Endothelial cell of umbilical vein (primary cell): ENCODE data around the gene RFK. TPM values are rescaled to one million over a fixed set of nuclear protein-coding genes. Genes with fewer than 3 reads are reported as not detected.

Experiments
- BruUV-seq: library from RNA; stranded (reverse); fragments of 400-500 nt; replicated peaks from 2 replicates; lab custom pipeline; 2021; lab: Mats Ljungman, UMichigan
- CTCF ChIA-PET: fragments of 300-600, 350-600 bp; sonication (Branson Sonifier 250); formaldehyde crosslinking; loops from one replicate; lab custom pipeline; 2021; ENCODE audit warnings: antibody characterized with exemption, inconsistent platforms; lab: Charles Lee
- POLR2A ChIA-PET: fragments of 300-600, 350-600 bp; sonication (Branson Sonifier 250); formaldehyde crosslinking; loops from one replicate; lab custom pipeline; 2021; ENCODE audit warnings: antibody characterized with exemption, inconsistent platforms; lab: Charles Lee
- DNase-seq: peaks from one replicate; pipeline ENCODE4 v3.0.0-alpha.2; 2011; ENCODE audit warnings: low read depth, low spot score
- FAIRE-seq: peaks from 2 replicates; lab custom pipeline; 2011; peaks lifted over from hg19 to GRCh38; lab: Jason Lieb, UNC
- H2AFZ ChIP-seq: 2 replicates; pipeline ENCODE4 v1.6.0; 2012; ENCODE audit warnings: low read depth, low read length, control low read depth, inconsistent platforms
- H3K27ac ChIP-seq: 2 replicates; pipeline ENCODE4 v1.5.1; 2011; ENCODE audit warnings: low read depth, mild to moderate bottlenecking, control low read depth, low read length, moderate library complexity; ENCODE audit not compliant: insufficient read depth
- H3K27me3 ChIP-seq, 2 experiments: 2 replicates each; pipeline versions ENCODE4 v1.6.0 to v1.6.1; 2011; ENCODE audit warnings: low read length in 2 of 2, mixed read lengths in 1 of 2; ENCODE audit not compliant: control insufficient read depth in 2 of 2, insufficient read depth in 2 of 2
- H3K36me3 ChIP-seq, 2 experiments: 2 replicates in 1 of 2; 3 replicates in 1 of 2; pipeline ENCODE4 v1.5.1; 2011; ENCODE audit warnings: low read length in 2 of 2, mild to moderate bottlenecking in 1 of 2, moderate library complexity in 1 of 2; ENCODE audit not compliant: control insufficient read depth in 2 of 2, insufficient read depth in 2 of 2; ENCODE audit errors: extremely low read depth in 1 of 2
- H3K4me1 ChIP-seq: 3 replicates; pipeline ENCODE4 v1.5.1; 2011; ENCODE audit warnings: mild to moderate bottlenecking, low read length; ENCODE audit not compliant: control insufficient read depth, insufficient read depth; ENCODE audit errors: extremely low read depth
- H3K4me2 ChIP-seq: 2 replicates; pipeline ENCODE4 v1.6.1; 2011; ENCODE audit warnings: low read length, control low read depth, mixed read lengths; ENCODE audit not compliant: insufficient read depth
- H3K4me3 ChIP-seq, 3 experiments: fragments of 200-600 bp in 1 of 3; sonication (generic), shearing (Covaris generic) in 1 of 3; replicated peaks in 1 of 3; 2 replicates each; pipeline ENCODE4 v1.5.1; 2011 to 2016; ENCODE audit warnings: control low read depth in 3 of 3, low read length in 3 of 3, mild to moderate bottlenecking in 2 of 3, inconsistent platforms in 1 of 3, low read depth in 1 of 3, moderate library complexity in 1 of 3; ENCODE audit not compliant: insufficient read depth in 1 of 3
- H3K79me2 ChIP-seq: 2 replicates; pipeline ENCODE4 v1.6.0; 2012; ENCODE audit warnings: low read length, inconsistent platforms; ENCODE audit not compliant: control insufficient read depth, insufficient read depth
- H3K9ac ChIP-seq: replicated peaks from 2 replicates; pipeline ENCODE3; 2011; ENCODE audit warnings: low read length, control low read depth; ENCODE audit not compliant: insufficient read depth; ENCODE audit errors: extremely low read depth
- H3K9me1 ChIP-seq: replicated peaks from 3 replicates; pipeline ENCODE4 v1.6.0; 2011; ENCODE audit warnings: mild to moderate bottlenecking, low read length; ENCODE audit not compliant: control insufficient read depth, insufficient read depth; ENCODE audit errors: extremely low read depth
- H3K9me3 ChIP-seq: replicated peaks from 2 replicates; pipeline ENCODE4 v1.5.1; 2012; ENCODE audit warnings: low read length, inconsistent platforms; ENCODE audit not compliant: control insufficient read depth, insufficient read depth
- H4K20me1 ChIP-seq: replicated peaks from 2 replicates; pipeline ENCODE3; 2011; ENCODE audit warnings: mild to moderate bottlenecking, low read length; ENCODE audit not compliant: control insufficient read depth, insufficient read depth; ENCODE audit errors: extremely low read depth
- CTCF ChIP-seq, 2 donors: IDR thresholded peaks; 1 replicate in 1 of 2; 2 replicates in 1 of 2; pipeline ENCODE4 v1.5.1; 2011; ENCODE audit warnings: low read length in 2 of 2, mild to moderate bottlenecking in 2 of 2, moderate library complexity in 2 of 2, control low read depth in 1 of 2, inconsistent platforms in 1 of 2, low read depth in 1 of 2; ENCODE audit not compliant: insufficient read depth in 1 of 2; ENCODE audit errors: extremely low read depth in 1 of 2
- EZH2 ChIP-seq: IDR thresholded peaks from 2 replicates; pipeline ENCODE4 v1.6.1; 2012; ENCODE audit warnings: borderline replicate concordance, low read depth, mild to moderate bottlenecking, moderate library complexity, low read length, inconsistent platforms; ENCODE audit not compliant: severe bottlenecking
- FOS ChIP-seq: IDR thresholded peaks from 2 replicates; pipeline ENCODE4 v1.6.1; 2011; ENCODE audit warnings: mild to moderate bottlenecking, low read length, moderate library complexity, borderline replicate concordance; ENCODE audit not compliant: insufficient read depth
- GATA2 ChIP-seq: IDR thresholded peaks from 2 replicates; pipeline ENCODE4 v1.7.0; 2011; ENCODE audit warnings: low read depth, mild to moderate bottlenecking, moderate library complexity, mixed read lengths, low read length; ENCODE audit not compliant: insufficient read length, insufficient read depth
- JUN ChIP-seq: IDR thresholded peaks from 2 replicates; pipeline ENCODE4 v1.6.1; 2011; ENCODE audit warnings: borderline replicate concordance, low read depth; ENCODE audit not compliant: insufficient read length, insufficient read depth
- MAX ChIP-seq: IDR thresholded peaks from 2 replicates; pipeline ENCODE4 v1.6.1; 2011; ENCODE audit not compliant: insufficient read depth, insufficient read length
- MYC ChIP-seq: IDR thresholded peaks from one replicate; pipeline ENCODE4 v1.6.1; 2011; ENCODE audit warnings: mild to moderate bottlenecking, low read depth, low read length
- POLR2A ChIP-seq: IDR thresholded peaks from 2 replicates; pipeline ENCODE4 v1.6.1; 2012; ENCODE audit warnings: low read depth, mild to moderate bottlenecking, control low read depth, low read length
- POLR2AphosphoS5 ChIP-seq: IDR thresholded peaks from 2 replicates; pipeline ENCODE4 v1.6.1; 2012; ENCODE audit warnings: low read depth, mild to moderate bottlenecking, control low read depth, low read length, moderate library complexity; ENCODE audit not compliant: insufficient read depth
- dilution Hi-C: fragments of 300-500 bp; cut with MboI; formaldehyde crosslinking; loops from one replicate; pipeline ENCODE4 v1.15.0; 2019; ENCODE audit warnings: low sequenced_read_pairs; ENCODE audit not compliant: extremely low pct_ligation_motif_present
- intact Hi-C: fragments of 100-400 bp; cut with micrococcal nuclease; formaldehyde crosslinking; loops from one replicate; pipeline ENCODE4 v1.10.0; 2022
- polyA plus RNA-seq, 4 experiments: library from polyadenylated mRNA; depleted of rRNA in 3 of 4; stranded (reverse) in 3 of 4; unstranded in 1 of 4; fragments of >200 nt; gene quantifications; 2 replicates each; pipeline versions ENCODE4 v1.2.1 to v1.2.3, GENCODE V29; 2011 to 2012; ENCODE audit warnings: missing spikeins in 1 of 4
- total RNA-seq: library from RNA; stranded (reverse); gene quantifications from 2 replicates; pipeline ENCODE4 v1.2.3, GENCODE V29; 2021

Gene RFK
- total and polyA plus RNA-seq, 2 donors (not counting 3 experiments of a cell fraction or from before 2014, with no cell fraction given), result 18.1 to 32.9 TPM

GRCh38 chr9:76405340-76405739, 11.1 kb upstream of the RFK start:
- Histone ChIP-seq H4K20me1 (no peaks in the 10 kb centered on the region), H3K9me1 (no peaks in the 10 kb centered on the region), H3K4me2 (no peak overlapping the region), H3K27me3 (no peaks in the 10 kb centered on the region), H3K4me1 (peaks cover 5% of the 10 kb centered on the region), H3K79me2 (no peaks in the 10 kb centered on the region), H3K9me3 (no peaks in the 10 kb centered on the region), H2AFZ (no peak overlapping the region), H3K36me3 (no peaks in the 10 kb centered on the region), H3K27ac (no peak overlapping the region), H3K9ac (no peak overlapping the region), H3K4me3 (no peak overlapping the region)
- dilution Hi-C loops, result no loop called here
- intact Hi-C loops, result no loop called here
- DNase-seq, result no peak
- no peak for FAIRE-seq
- BruUV-seq, result no TSS peak
- ChIA-PET CTCF (interaction anchor here (1.6 to 1.8 kb wide), 4 partner anchors 11 to 299 kb away, joined by 5 to 19 read pairs (median 11); partner anchors contain the start of gene RFK), POLR2A (interaction anchor here (0.7 kb wide), 1 partner anchor 68 kb away, joined by 4 read pairs; no protein-coding TSS in a partner anchor)
- TF ChIP-seq GATA2, result no peak
- no peak for TF ChIP-seq POLR2A
- no peak for TF ChIP-seq EZH2
- no peak for TF ChIP-seq FOS
- TF ChIP-seq POLR2AphosphoS5, result no peak
- TF ChIP-seq CTCF (IDR thresholded peaks at IDR 0.05; ENCODE audit: extremely low read depth in 1 of 2, insufficient read depth in 1 of 2, low read depth in 1 of 2, low read length in 2 of 2), result no peak
- no peak for TF ChIP-seq JUN
- no peak for TF ChIP-seq MYC
- no peak for TF ChIP-seq MAX
